ENCODE results near the gene MLXIPL.
"Not testable (repeated sequence)": the region's sequence is repeated elsewhere in the genome, so short reads cannot be mapped to it uniquely, and the experiment has no call there.

MLXIPL gene

DNA sequence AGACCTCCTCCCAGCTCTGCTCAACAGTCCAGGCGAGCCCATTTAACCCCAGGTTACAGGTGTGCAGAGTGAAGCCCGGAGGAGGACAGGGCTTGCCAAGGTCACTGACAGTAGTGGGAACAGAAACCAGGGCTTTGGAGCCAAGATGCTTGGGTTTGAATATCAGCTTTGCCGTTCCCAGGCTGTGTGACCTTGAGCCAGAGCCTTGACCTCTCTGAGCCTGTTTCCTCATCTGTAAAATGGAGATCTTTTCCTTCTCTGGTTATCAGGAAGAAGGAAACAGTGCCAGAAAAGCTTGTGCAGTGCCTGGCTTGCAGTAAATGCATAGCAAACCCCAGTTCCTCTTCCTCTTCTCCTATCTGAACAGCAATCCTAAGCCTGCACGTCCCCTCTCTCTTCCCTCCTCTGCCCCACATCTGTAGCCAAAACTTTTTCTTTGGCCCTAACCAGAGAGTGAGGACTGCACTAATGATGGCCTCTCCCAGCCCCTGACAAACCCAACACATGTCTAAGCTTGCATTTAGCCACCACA lies 21.4 kb upstream of the MLXIPL start:
- DNase-seq: no peak

DNA sequence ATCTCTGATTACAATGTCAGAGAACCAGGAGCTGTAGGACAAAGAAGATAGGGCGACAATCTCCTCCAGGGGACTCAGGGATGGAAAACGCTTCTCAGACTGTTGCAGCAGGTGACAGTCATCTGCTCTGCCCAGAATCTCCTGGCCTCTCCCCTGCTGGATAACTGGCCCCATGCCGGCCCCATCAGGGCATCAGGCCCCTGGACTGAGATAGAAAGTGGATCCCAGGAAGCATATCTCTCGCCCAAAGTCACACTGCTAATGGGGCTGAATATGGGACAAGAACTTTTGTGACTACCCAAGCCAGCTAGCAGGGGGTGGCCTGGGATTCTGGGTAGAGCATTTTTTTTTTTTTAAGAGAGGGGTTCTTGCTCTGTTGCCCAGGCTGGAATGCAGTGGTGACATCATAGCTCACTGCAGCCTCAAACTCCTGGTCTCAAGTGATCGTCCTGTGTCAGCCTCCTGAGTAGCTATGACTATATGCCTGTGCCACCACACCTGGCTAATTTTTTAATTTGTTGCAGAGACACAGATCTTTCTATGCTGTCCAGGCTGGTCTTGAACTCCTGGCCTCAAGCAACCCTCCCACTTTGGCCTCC lies 20.5 kb upstream of the MLXIPL start:
- no peak for DNase-seq

DNA sequence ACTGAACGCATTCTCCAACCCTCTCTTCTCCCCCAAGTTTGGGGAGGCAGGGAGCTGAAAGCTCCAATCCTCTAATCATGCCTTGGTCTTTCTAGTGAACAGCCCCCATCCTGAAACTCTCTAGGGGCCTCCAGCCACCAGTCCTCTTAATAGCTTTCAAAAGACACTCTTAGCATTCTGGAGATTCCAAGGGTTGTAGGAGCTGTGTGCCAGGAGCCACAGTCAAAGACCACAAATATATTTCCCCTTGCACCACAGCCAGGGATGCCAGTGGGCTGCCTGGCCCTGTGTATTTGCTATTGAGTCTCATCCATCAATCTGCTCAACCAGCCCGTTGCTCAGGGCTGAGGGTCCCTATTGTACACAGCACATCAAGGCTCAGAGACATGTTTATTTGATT lies 18.5 kb upstream of the MLXIPL start:
- DNase-seq: no peak

DNA sequence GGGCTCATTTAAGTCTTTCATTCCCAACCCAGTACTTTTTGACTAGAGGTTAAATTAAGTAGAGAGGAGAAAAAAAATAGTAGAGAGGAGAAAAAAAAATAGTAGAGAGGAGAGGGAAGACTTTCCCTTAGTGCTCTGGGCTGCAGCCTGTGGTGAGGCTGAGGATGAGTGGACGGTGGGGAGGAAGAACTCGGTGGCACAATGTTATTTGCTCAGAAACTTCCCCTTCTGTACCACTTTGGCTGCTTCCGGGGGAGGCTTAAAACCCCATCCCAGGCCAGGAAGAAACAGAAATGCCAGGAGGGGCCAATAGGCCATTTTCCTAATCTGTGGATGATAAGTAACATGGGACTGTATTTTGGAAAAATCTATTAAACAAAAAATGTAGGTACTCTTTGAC lies 14.6 kb upstream of the MLXIPL start:
- no peak for DNase-seq

DNA sequence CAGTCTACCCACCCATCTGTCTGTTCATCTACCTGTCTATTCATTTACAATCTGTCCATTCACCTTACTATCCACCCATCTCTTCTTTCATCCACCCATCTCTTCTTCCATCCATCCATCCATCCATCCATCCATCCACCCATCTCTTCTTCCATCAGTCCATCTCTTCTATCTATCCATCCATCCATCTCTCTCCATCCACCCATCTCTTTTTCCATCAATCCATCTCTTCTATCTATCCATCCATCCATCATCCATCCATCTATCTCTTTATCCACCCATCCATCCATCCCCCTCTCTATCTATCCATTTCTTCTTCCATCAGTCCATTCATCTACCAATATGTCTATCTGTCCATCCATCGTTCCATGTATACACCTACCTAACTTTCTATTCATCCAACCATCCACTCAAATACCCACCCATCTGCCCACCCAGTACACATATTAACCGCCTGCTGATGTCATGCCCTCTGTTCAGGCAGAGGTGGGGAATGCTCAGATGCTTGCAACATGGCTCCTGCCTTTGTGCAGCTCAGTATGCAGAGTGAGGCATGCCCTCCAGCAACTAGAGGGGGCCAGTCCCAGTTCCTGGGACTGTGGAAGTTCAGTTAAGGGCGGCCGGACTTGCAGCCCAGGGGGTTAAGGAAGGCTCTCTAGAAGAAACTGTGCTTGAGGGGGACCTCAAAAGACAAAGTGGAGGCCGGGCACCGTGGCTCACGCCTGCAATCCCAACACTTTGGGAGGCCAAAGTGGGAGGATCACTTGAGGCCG lies 11.3 kb upstream of the MLXIPL start:
- no peak for DNase-seq

DNA sequence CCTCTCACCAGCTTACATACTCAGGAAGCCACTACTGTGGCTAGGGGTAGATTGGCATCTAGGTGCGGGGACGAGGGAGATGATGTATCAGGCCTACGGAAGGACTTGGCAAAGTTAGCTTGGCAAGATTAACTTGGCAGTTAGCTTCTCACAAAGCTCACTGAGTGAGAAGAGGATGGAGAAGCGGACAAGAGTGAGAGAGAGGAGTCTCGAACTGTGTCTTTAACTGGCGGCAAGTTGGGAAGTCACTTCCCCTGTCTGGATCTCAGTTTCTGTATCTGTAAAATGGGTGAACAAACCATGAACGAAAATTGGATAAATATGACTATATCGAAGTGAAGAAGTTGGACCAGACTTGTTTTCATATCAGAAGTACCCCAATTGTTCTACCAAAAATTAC lies 9.5 kb upstream of the MLXIPL start:
- no peak for DNase-seq

DNA sequence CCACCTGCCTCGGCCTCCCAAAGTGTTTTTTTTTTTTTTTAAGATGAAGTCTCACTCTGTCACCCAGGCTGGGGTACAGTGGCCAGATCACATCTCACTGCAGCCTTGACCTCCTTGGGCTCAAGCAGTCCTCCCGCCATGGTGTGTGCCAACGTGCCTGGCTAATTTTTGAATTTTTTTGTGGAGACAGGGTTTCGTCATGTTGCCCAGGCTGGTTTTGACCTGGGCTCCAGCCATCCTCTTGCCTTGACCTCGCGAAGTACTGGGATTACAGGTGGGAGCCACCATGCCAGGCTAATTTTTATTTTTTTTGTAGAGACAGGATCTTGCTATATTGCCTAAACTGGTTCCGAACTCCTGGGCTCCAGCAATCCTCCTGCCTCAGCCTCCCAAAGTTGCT lies 9.0 kb upstream of the MLXIPL start:
- no peak for DNase-seq

DNA sequence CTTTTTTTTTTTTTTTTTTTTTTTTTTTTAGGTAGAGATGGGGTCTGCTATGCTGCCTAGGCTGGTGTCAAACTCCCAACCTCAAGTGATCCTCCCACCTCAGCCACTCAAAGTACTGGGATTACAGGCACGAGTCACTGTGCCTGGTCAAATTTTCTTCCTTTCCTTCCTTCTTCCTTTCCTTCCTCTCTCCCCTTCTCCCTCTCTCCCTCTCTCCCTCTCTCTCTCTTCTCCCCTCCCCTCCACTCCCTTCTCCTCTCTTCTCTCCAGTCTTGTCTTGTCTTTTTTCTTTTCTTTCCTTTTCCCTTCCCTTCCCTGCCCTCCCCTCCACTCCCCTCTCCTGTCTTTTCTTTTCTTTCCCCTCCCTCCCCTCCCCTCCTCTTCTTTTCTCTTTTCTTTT lies 7.2 kb upstream of the MLXIPL start:
- no peak for DNase-seq

DNA sequence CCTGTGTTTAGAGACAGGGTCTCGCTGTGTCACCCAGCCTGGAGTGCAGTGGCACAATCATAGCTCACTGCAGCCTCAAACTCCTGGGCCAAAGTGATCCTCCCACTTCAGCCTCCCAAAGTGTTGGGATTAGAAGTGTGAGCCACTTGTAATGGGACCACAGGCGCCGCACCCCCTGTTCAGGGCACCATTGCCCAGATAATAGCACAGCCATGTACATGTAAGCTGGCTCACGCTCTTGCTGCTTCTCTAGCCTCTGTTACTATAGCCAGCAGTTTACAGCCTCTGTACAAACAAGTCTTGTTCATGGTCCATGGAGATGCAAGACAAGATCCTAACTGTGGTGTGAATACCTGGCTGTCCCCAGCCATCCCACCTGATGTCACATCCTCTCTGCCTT lies 4.2 kb upstream of the MLXIPL start:
- DNase-seq: no peak

DNA sequence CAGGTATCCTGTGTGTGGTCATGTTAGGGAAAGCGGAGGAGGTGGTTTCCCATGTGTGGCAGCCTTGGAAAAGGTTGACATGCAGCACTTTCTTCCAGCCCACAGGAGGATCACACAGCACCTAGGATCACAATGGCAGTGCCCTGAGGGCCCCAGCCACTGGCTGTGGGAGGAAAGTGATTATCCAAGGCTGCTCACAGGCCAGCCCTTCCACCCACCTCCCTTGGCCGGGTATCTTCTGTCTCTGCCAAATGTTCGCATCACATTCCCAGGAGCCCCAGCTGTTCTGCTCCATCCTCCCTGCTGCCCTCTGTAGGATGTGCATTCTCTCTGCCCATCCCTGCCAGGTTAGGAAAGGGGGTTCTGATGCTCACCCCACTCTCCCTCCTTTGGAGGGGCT lies 2.5 kb upstream of the MLXIPL start:
- no peak for DNase-seq

DNA sequence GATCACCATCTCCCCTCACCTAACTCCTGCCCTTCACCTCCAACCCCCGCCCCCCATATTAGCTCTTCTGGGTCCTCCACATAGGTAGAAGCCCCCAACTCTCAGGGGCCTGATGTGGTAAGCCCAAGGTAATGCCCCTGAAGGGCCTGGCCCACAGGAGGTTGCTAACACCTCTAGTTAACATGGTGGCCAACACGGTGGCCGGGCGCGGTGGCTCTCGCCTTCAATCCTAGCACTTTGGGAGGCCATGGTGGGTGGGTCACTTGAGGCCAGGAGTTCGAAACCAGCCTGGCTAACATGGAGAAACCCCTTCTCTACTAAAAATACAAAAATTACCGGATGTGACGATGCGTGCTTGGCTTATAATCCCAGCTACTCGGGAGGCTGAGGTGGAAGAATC lies 954 bp upstream of the MLXIPL start:
- DNase-seq: no peak

DNA sequence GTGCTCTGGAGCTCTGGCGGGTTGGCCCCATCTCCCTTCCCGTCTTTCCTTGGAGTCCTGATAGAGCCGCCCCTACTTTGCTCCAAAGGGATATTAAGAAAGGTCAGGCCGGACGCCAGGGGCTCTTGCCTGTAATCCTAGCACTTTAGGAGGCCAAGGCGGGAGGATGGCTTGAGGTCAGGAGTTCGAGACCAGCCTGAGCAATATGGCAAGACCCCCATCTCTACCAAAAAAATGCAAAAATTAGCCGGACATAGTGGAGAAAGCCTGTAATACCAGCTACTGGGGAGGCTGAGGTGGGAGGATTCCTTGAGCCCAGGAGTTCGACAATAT lies 313 bp upstream of the MLXIPL start:
- no peak for DNase-seq

DNA sequence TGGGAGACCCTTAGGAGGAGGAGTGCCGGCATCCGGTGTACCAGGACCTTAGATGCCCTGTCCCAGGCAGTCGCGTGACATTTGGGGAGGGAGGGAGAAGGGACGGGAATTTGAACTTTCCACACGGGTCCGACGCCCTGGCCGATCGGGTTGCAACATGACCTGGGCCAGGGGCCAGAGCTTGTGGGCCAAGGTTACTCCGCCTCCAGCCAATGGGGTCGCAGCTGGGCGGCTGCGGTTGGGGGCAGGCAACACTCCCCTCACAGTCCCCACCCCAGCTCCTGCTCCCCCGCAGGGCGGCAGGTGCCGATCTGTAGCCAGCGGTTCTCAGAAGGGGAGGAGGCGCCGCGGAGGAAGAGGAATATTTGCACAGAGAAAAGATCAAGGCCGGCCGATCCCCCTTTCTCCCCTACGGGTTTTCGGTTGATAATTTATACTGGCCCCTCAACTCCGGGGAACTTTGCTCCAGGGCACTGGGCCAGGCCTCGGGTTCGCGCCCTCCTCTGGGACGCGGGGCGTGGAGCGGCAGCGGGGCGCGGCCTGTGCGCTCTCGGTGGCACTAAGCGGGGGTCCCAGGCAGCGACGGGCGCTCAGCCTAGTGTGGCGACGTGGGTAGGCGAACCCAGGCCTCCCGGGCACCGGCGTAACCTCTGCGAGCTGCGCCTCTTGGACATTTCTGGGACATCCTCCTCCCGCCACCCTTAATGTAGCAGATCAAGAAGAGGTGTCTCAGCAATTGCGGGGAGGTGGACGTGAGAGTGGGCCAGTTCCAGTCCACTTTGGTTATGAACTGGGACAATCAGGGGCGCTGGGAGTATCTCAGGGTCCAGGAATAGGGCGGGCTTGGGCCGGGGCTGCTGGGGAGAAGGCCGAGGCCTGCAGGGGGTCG lies 1.2 kb downstream of the MLXIPL start:
- DNase-seq: no peak

DNA sequence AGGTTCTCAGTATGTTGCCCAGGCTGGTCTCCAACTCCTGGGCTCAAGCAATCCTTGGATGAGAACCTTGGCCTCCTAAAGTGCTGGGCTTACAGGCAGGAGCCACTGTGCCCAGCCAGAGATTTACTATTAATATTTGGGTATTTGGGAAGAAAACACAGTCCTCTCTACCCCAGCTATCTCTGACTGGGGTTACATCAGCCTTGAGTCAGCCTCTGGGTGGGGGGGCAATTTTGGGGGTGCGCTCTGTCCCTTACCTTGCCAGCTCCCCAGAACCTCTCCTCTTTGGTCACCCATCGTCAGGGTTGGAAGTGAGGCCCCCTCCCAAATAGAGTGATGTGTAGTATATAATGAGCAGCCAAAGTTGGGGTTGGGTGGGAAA lies 1.8 kb downstream of the MLXIPL start:
- DNase-seq: no peak

DNA sequence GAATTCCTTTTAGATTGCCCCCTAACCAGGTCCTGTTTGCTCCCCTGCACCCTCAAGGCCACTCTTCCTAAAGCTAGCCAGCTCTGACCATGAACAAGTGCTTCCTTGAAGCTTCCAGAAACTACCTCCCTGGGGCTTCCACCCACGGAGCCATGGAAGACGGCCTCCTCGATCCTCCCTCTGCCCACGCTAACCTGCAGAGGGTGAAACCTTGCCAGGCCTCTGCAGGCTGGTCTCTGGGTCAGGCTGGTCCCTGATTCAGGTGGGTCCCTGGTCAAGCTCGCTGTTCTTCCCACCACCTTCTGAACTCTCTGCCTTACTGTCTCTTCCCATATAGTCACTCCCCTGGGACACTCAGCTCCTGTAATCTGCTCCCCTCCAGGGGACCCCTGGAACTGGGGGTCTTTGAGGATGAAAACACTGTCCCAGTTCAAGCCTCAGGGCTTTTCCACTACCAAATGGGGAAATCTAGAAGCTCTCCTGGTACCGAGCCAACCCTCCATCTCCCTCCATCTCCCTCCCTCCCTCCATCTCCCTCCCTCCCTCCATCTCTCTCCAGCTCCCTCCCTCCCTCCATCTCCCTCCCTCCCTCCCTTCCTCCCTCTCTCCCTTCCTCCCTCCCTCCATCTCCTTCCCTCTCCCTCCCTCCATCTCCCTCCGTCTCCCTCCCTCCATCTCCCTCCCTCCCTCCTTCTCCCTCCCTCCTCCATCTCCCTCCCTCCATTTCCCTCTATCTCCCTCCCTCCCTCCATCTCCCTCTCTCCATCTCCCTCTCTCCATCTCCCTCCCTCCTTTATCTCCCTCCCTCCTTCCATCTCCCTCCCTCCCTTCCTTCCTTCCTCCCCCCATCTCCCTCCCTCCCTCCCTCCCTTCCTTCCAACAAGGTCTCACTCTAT lies 2.9 kb downstream of the MLXIPL start:
- DNase-seq: no peak

DNA sequence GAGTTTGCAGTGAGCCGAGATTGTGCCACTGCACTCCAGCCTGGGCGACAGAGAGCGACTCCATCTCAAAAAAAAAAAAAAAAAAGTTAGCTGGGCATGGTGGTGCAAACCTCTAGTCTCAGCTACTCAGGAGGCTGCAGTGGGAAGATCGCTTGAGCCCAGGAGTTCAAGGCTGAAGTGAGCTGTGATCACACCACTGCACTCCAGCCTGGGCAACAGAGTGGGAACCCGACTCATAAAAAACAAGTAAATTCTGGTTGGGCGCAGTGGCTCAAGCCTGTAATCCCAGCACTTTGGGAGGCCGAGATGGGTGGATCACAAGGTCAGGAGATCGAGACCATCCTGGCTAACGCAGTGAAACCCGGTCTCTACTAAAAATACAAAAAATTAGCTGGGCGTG lies 4.9 kb downstream of the MLXIPL start:
- DNase-seq: not testable (repeated sequence)

DNA sequence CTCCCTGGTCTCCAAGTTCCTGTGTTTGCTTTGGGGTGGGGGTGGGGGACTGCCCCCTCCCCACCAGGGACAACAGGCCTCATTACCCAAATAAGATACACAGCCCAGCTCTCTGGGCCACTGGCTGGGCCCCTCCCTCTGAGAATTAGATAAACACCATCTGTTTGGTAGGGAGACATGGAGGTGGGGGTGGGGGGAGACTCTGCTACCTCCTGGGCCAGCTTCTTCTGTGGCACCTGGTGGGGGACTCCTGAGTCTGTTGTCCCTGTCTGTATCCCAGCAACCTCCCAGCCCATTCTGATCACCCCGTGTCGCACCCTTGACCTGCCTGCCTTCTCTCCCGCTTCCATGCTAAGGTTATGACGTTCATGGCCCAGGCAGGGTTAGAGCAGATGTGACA lies 5.8 kb downstream of the MLXIPL start:
- no peak for DNase-seq

DNA sequence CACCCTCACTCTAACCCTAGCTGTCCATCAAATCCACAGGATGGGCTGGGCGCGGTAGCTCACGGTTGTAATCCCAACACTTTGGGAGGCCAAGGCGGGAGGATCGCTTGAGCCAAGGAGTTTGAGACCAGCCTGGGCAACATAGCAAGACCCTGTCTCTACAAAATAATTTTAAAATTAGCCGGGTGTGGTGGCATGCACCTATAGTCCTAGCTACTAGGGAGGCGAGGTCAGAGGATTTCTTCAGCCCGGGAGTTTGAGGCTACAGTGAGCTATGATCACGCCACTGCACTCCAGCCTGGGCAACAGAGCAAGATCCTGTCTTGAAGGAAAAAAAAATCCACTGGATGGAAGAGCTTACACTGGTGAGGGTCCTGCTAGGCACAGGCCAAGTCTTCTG lies 6.8 kb downstream of the MLXIPL start:
- DNase-seq: not testable (repeated sequence)

DNA sequence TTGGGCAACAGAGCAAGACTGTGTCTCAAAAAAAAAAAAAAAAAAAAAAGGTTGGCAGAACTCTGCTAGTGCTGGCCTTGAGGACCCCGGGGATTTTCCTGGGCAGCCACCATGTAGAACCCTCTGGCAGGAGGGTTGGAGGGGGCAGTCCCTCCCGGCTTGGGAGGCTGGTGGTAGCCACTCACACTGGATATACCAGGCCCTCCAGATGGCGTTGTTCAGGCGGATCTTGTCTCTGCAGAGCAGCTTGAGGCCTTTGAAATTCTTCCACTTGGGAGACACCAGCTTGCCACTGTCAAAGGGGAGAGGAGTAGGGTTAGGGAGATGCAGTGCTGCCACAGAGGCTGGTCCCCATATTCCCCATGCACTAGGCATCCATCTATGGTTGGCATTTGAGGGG lies 8.4 kb downstream of the MLXIPL start:
- no peak for DNase-seq

DNA sequence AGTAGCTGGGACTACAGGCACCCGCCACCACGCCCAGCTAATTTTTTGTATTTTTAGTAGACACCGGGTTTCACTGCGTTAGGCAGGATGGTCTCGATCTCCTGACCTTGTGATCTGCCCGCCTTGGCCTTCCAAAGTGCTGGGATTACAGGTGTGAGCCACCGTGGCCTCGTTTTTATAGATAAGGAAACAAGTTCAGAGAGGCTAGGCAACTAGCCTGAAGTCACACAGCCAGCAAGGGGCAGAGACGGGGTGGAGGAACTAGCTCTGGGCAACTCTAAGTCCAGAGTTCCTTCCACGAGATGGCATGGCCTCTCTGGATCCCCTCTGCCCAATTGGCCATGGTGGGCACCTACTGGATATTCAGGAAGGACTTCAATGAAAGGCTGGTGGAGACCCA lies 9.4 kb downstream of the MLXIPL start:
- DNase-seq: not testable (repeated sequence)

DNA sequence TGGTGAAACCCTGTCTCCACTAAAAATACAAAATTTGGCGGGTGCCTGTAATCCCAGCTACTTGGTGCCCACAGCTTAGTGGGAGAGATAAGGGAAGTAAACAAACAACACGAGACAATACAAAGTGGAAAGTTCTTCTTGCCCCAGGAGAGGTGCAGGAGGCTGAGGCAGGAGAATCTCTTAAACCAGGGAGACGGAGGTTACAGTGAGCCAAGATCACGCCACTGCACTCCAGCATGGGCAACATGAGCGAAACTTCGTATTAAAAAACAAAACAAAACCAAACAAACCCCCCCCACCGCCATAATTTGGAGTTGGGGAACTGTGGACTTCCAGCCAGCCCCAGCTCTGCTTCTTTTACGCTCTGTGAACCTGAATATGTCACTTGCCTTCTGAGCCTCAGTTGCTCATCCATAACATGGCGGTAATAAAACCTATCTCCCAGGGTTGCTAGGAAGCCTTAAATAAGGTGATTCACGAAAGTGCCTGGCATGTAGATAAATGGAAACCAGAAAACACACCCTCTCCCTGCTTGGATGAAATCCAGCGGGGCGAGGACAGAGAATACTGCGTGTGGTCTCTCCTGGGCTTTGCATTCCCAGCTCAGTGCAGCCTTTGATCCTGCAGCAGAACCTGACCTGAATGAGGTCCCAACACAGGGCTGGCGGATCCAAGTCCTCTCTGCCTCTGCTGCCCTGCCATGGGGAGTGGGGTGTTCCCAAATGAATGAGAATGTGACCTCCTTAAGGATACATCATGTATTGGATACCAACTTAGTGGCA lies 10.2 kb downstream of the MLXIPL start:
- DNase-seq: no peak
